ENCODE results near the gene KLHL17. TPM values are rescaled to one million over a fixed set of nuclear protein-coding genes. Genes with fewer than 3 reads are reported as not detected.

Gene KLHL17
- total RNA-seq, 4 donors from 2014 or later, result 1.3 to 5.7 (median 2.3) TPM

- H3K36me3 ChIP-seq, result peaks cover 0 to 80% of the 10 kb centered on the region in 2 donors
- TF ChIP-seq, protein P1, sequence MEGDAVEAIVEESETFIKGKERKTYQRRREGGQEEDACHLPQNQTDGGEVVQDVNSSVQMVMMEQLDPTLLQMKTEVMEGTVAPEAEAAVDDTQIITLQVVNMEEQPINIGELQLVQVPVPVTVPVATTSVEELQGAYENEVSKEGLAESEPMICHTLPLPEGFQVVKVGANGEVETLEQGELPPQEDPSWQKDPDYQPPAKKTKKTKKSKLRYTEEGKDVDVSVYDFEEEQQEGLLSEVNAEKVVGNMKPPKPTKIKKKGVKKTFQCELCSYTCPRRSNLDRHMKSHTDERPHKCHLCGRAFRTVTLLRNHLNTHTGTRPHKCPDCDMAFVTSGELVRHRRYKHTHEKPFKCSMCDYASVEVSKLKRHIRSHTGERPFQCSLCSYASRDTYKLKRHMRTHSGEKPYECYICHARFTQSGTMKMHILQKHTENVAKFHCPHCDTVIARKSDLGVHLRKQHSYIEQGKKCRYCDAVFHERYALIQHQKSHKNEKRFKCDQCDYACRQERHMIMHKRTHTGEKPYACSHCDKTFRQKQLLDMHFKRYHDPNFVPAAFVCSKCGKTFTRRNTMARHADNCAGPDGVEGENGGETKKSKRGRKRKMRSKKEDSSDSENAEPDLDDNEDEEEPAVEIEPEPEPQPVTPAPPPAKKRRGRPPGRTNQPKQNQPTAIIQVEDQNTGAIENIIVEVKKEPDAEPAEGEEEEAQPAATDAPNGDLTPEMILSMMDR (IDR thresholded peaks at IDR 0.05 in 4 of 5, conservative IDR thresholded peaks at IDR 0.05 in 1 of 5), result no peak
- no peak for TF ChIP-seq POLR2A (IDR thresholded peaks at IDR 0.05)
- H3K27ac ChIP-seq, result no peak overlapping the region
- in situ Hi-C loops (cut with MboI; ENCODE audit: low sequenced_read_pairs in 4 of 4) (no loop called here), intact Hi-C loops (cut with DNase I; ENCODE audit: low total_unique reads) (loop anchor here (10.0 kb wide), 1 partner anchor 361 kb away; no protein-coding TSS in a partner anchor)
- no peaks in the 10 kb centered on the region for H3K9me3 ChIP-seq
- H3K4me3 ChIP-seq, result no peak overlapping the region
- ATAC-seq, result no peak
- no peaks in the 10 kb centered on the region for H3K27me3 ChIP-seq
- no peak for DNase-seq
- peaks cover 13 to 14% of the 10 kb centered on the region in 2 donors for H3K4me1 ChIP-seq
These were observed 6.7 kb upstream of the KLHL17 start for GRCh38 chr1:953524-954320.

DNA sequence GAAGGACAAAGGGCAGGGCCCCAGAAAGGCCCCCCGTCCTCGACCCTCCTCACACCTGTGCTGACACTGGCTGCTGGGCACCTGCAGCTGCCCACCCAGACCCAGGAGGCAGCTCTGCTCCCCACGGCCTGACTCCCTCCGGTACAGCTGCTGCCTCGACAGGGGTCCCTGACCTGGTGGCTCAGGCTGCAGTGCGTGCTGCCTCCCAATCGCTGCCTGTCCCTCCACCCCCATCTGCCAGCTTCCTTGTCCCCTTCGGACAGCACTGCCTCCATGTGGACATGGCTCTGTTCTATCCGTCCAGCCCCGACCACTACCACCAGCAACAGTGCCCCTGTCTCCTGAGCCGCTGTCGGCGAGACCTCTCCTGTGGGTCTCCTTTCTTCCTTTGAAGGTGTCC lies 5.5 kb upstream of the KLHL17 start:
- no peak overlapping the region for H3K27ac ChIP-seq
- peaks cover 0 to 68% of the 10 kb centered on the region in 2 donors for H3K36me3 ChIP-seq
- H3K9me3 ChIP-seq, result no peaks in the 10 kb centered on the region
- TF ChIP-seq, protein P1 (IDR thresholded peaks at IDR 0.05 in 4 of 5, conservative IDR thresholded peaks at IDR 0.05 in 1 of 5), result no peak
- TF ChIP-seq POLR2A (IDR thresholded peaks at IDR 0.05), result no peak
- intact Hi-C loops (cut with DNase I; ENCODE audit: low total_unique reads), result loop anchor here (10.0 kb wide), 1 partner anchor 360 kb away; no protein-coding TSS in a partner anchor
- H3K4me3 ChIP-seq, result no peak overlapping the region
- peaks cover 13 to 20% of the 10 kb centered on the region in 2 donors for H3K4me1 ChIP-seq
- ATAC-seq (no peak), DNase-seq (no peak)
- in situ Hi-C loops (cut with MboI; ENCODE audit: low sequenced_read_pairs in 4 of 4), result no loop called here
- no peaks in the 10 kb centered on the region for H3K27me3 ChIP-seq

GRCh38 chr1:955474-955873 lies 4.9 kb upstream of the KLHL17 start:
- DNase-seq (no peak), ATAC-seq (no peak)
- no peak for TF ChIP-seq POLR2A (IDR thresholded peaks at IDR 0.05)
- TF ChIP-seq, protein P1 (IDR thresholded peaks at IDR 0.05 in 4 of 5, conservative IDR thresholded peaks at IDR 0.05 in 1 of 5), result no peak
- Histone ChIP-seq H3K27me3 (no peaks in the 10 kb centered on the region), H3K9me3 (no peaks in the 10 kb centered on the region), H3K4me1 (peaks cover 13 to 24% of the 10 kb centered on the region in 2 donors), H3K36me3 (peaks cover 0 to 63% of the 10 kb centered on the region in 2 donors), H3K4me3 (no peak overlapping the region), H3K27ac (no peak overlapping the region)
- intact Hi-C loops (cut with DNase I; ENCODE audit: low total_unique reads) (loop anchor here (10.0 kb wide), 1 partner anchor 359 kb away; no protein-coding TSS in a partner anchor), in situ Hi-C loops (cut with MboI; ENCODE audit: low sequenced_read_pairs in 4 of 4) (no loop called here)

DNA sequence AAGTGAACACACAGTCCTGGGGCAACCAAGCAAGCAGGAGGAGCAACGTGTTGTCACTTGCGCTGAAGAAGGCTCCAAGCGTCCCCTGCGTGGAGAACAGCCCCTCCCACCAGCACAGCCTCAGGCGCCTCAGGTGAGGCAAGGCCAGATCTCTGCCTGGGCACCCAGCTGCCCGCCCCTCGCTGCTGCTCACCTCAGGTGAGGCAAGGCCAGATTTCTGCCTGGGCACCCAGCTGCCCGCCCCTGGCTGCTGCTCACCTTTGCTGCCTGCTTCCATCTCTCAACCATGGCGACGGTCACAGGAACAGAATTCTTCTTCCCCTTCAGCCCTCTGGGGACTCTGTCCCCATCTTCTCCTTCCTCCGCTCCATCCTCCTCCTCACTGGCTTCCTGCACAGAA lies 3.7 kb upstream of the KLHL17 start:
- Histone ChIP-seq H3K27ac (no peak overlapping the region), H3K36me3 (peaks cover 0 to 54% of the 10 kb centered on the region in 2 donors), H3K4me1 (peaks cover 13 to 24% of the 10 kb centered on the region in 2 donors), H3K9me3 (no peaks in the 10 kb centered on the region), H3K27me3 (no peaks in the 10 kb centered on the region), H3K4me3 (no peak overlapping the region)
- TF ChIP-seq, protein P1 (IDR thresholded peaks at IDR 0.05 in 4 of 5, conservative IDR thresholded peaks at IDR 0.05 in 1 of 5), result no peak
- no peak for TF ChIP-seq POLR2A (IDR thresholded peaks at IDR 0.05)
- DNase-seq (no peak), ATAC-seq (no peak)
- in situ Hi-C loops (cut with MboI; ENCODE audit: low sequenced_read_pairs in 4 of 4), result no loop called here
- intact Hi-C loops (cut with DNase I; ENCODE audit: low total_unique reads), result loop anchor here (10.0 kb wide), 1 partner anchor 358 kb away; no protein-coding TSS in a partner anchor
